ENCODE data around the gene MNAT1.

GRCh38 chr14:60710494-60710893 is 24.1 kb upstream of the MNAT1 start:
- TF ChIP-seq, protein P1, sequence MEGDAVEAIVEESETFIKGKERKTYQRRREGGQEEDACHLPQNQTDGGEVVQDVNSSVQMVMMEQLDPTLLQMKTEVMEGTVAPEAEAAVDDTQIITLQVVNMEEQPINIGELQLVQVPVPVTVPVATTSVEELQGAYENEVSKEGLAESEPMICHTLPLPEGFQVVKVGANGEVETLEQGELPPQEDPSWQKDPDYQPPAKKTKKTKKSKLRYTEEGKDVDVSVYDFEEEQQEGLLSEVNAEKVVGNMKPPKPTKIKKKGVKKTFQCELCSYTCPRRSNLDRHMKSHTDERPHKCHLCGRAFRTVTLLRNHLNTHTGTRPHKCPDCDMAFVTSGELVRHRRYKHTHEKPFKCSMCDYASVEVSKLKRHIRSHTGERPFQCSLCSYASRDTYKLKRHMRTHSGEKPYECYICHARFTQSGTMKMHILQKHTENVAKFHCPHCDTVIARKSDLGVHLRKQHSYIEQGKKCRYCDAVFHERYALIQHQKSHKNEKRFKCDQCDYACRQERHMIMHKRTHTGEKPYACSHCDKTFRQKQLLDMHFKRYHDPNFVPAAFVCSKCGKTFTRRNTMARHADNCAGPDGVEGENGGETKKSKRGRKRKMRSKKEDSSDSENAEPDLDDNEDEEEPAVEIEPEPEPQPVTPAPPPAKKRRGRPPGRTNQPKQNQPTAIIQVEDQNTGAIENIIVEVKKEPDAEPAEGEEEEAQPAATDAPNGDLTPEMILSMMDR (IDR thresholded peaks at IDR 0.05; ENCODE audit: poor library complexity): no peak
- TF ChIP-seq EZH2 (IDR thresholded peaks at IDR 0.05; ENCODE audit: borderline replicate concordance): no peak

Measured in hepatocyte (in vitro differentiated cells).